ENCODE measurements around the gene LGALS7B.
"Not testable (repeated sequence)": the region's sequence is repeated elsewhere in the genome, so short reads cannot be mapped to it uniquely, and the experiment has no call there.

DNA sequence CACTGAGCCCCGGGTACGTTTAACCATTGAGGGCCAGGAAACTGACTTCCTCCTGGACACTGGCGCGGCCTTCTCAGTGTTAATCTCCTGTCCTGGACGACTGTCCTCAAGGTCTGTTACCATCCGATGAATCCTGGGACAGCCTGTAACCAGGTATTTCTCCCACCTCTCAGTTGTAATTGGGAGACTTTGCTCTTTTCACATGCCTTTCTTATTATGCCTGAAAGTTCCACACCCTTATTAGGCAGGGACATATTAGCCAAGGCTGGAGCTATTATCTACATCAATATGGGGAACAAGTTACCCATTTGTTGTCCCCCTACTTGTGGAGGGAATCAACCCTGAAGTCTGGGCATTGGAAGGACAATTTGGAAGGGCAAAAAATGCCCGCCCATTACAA is 36.9 kb downstream of the LGALS7B start:
- TF ChIP-seq, protein P1, sequence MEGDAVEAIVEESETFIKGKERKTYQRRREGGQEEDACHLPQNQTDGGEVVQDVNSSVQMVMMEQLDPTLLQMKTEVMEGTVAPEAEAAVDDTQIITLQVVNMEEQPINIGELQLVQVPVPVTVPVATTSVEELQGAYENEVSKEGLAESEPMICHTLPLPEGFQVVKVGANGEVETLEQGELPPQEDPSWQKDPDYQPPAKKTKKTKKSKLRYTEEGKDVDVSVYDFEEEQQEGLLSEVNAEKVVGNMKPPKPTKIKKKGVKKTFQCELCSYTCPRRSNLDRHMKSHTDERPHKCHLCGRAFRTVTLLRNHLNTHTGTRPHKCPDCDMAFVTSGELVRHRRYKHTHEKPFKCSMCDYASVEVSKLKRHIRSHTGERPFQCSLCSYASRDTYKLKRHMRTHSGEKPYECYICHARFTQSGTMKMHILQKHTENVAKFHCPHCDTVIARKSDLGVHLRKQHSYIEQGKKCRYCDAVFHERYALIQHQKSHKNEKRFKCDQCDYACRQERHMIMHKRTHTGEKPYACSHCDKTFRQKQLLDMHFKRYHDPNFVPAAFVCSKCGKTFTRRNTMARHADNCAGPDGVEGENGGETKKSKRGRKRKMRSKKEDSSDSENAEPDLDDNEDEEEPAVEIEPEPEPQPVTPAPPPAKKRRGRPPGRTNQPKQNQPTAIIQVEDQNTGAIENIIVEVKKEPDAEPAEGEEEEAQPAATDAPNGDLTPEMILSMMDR (IDR thresholded peaks at IDR 0.05; ENCODE audit: insufficient read depth, low read length, poor library complexity, severe bottlenecking): not testable (repeated sequence)
- TF ChIP-seq EZH2phosphoT487 (conservative IDR thresholded peaks at IDR 0.05; ENCODE audit: low read length): not testable (repeated sequence)
